ENCODE data around the gene CHID1.

Gene CHID1

GRCh38 chr11:848380-848931, 62.2 kb downstream of the CHID1 start:
- H3K4me3 ChIP-seq (replicated peaks; ENCODE audit: low read depth, low read length), result no peak overlapping the region
- peak; percentile 85 for TF ChIP-seq CTCF (IDR thresholded peaks at IDR 0.05; ENCODE audit: low read depth, low read length, missing control alignments)
- no peak for DNase-seq (ENCODE audit: extremely low read depth, low read depth)

GRCh38 chr11:847876-848275, 62.7 kb downstream of the CHID1 start:
- no peak for TF ChIP-seq CTCF (IDR thresholded peaks at IDR 0.05; ENCODE audit: low read depth, low read length, missing control alignments)
- no peak overlapping the region for H3K4me3 ChIP-seq (replicated peaks; ENCODE audit: low read depth, low read length)
- DNase-seq (ENCODE audit: extremely low read depth, low read depth), result no peak

- no peak for TF ChIP-seq CTCF (IDR thresholded peaks at IDR 0.05; ENCODE audit: low read depth, low read length, missing control alignments)
- DNase-seq (ENCODE audit: extremely low read depth, low read depth), result no peak
- no peak overlapping the region for H3K4me3 ChIP-seq (replicated peaks; ENCODE audit: low read depth, low read length)
Observed at GRCh38 chr11:846496-847098, 64.0 kb downstream of the CHID1 start.

- DNase-seq (ENCODE audit: extremely low read depth, low read depth), result no peak
- no peak for TF ChIP-seq CTCF (IDR thresholded peaks at IDR 0.05; ENCODE audit: low read depth, low read length, missing control alignments)
- peak overlapping the region; percentile 98; the same call in 1 of the 2 replicates for H3K4me3 ChIP-seq (replicated peaks; ENCODE audit: low read depth, low read length)
Observed at GRCh38 chr11:845872-846495, 64.6 kb downstream of the CHID1 start.

GRCh38 chr11:844693-845644, 65.6 kb downstream of the CHID1 start:
- peak overlapping the region; percentile 98 for H3K4me3 ChIP-seq (replicated peaks; ENCODE audit: low read depth, low read length)
- no peak for TF ChIP-seq CTCF (IDR thresholded peaks at IDR 0.05; ENCODE audit: low read depth, low read length, missing control alignments)
- DNase-seq (ENCODE audit: extremely low read depth, low read depth), result peak; percentile 78

GRCh38 chr11:843818-844692, 66.6 kb downstream of the CHID1 start:
- H3K4me3 ChIP-seq (replicated peaks; ENCODE audit: low read depth, low read length), result peak overlapping the region; percentile 98
- TF ChIP-seq CTCF (IDR thresholded peaks at IDR 0.05; ENCODE audit: low read depth, low read length, missing control alignments), result no peak
- DNase-seq (ENCODE audit: extremely low read depth, low read depth), result peak; percentile 91

All from HFF-Myc (cell line).